ENCODE results near the gene GRIP2. TPM values are rescaled to one million over a fixed set of nuclear protein-coding genes. Genes with fewer than 3 reads are reported as not detected.

The GRIP2 gene
- total RNA-seq, 3 donors from 2014 or later (not counting 1 experiment from before 2014, with no cell fraction given) = not detected

DNA sequence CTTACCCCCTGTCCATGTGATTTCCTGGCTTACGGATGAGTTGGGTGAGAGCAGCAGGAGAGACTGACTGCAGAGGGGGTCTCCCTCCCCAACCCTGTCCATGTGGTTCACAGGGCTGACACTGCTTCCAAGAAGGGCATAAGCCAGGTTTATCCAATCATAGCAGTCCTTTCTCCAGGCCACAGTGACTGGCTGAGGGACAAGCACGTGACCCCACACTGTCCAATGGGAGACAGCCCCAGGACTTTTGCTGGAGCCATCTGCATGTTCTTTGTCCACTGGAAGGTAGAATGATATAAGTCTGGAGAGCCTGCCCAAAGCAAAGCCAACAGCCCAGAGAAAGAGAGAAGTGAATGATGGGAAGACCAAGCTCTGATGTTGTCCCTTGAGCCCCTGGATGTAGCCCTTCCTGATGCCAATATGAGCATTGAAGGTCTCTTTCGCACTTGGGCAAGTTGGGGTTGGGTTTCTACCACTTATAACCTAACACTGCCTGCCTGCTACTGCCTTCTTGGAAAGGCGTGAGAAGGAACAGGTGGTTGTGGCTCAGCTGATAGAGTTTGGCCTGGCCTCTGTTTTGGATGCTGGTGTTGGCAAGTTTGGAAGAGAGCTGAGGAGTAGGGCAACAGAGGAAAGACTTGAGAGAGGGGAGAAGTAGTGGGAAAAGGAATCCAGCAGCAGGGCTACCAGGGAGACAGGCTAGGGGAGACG, 41.3 kb upstream of the GRIP2 start:
- no peaks in the 10 kb centered on the region for H3K36me3 ChIP-seq (ENCODE audit: control insufficient read depth, insufficient read depth, low read length)
- H3K9me3 ChIP-seq (ENCODE audit: control insufficient read depth, insufficient read depth, low read length) = no peaks in the 10 kb centered on the region
- TF ChIP-seq, protein P1, sequence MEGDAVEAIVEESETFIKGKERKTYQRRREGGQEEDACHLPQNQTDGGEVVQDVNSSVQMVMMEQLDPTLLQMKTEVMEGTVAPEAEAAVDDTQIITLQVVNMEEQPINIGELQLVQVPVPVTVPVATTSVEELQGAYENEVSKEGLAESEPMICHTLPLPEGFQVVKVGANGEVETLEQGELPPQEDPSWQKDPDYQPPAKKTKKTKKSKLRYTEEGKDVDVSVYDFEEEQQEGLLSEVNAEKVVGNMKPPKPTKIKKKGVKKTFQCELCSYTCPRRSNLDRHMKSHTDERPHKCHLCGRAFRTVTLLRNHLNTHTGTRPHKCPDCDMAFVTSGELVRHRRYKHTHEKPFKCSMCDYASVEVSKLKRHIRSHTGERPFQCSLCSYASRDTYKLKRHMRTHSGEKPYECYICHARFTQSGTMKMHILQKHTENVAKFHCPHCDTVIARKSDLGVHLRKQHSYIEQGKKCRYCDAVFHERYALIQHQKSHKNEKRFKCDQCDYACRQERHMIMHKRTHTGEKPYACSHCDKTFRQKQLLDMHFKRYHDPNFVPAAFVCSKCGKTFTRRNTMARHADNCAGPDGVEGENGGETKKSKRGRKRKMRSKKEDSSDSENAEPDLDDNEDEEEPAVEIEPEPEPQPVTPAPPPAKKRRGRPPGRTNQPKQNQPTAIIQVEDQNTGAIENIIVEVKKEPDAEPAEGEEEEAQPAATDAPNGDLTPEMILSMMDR (IDR thresholded peaks at IDR 0.05) = no peak
- Mint-ChIP-seq H3K9me3 (no peaks in the 10 kb centered on the region), H3K4me3 (no peak overlapping the region), H3K27me3 (ENCODE audit: low read depth in 2 of 2) (peaks cover 10 to 44% of the 10 kb centered on the region in 2 donors), H3K36me3 (no peaks in the 10 kb centered on the region), H3K4me1 (no peaks in the 10 kb centered on the region), H3K27ac (no peak overlapping the region)
- no peaks in the 10 kb centered on the region for H3K27me3 ChIP-seq (ENCODE audit: control insufficient read depth, insufficient read depth, low read length)
- no peak overlapping the region for H3K4me3 ChIP-seq (ENCODE audit: low read length)
- intact Hi-C loops (cut with micrococcal nuclease) = no loop called here
- WGBS (ENCODE audit: insufficient coverage) = 80% methylated on average over 5 of the region's 5 CpGs
- no peak for ATAC-seq
- no peak overlapping the region for H3K27ac ChIP-seq (ENCODE audit: low read length)
- DNase-seq = no peak
- H3K4me1 ChIP-seq (ENCODE audit: control insufficient read depth, insufficient read depth, low read length) = no peaks in the 10 kb centered on the region

GRCh38 chr3:14577897-14578296, 37.8 kb upstream of the GRIP2 start:
- Histone ChIP-seq H3K27me3 (ENCODE audit: control insufficient read depth, insufficient read depth, low read length) (no peaks in the 10 kb centered on the region), H3K9me3 (ENCODE audit: control insufficient read depth, insufficient read depth, low read length) (no peaks in the 10 kb centered on the region), H3K4me1 (ENCODE audit: control insufficient read depth, insufficient read depth, low read length) (no peaks in the 10 kb centered on the region), H3K36me3 (ENCODE audit: control insufficient read depth, insufficient read depth, low read length) (no peaks in the 10 kb centered on the region), H3K27ac (ENCODE audit: low read length) (no peak overlapping the region), H3K4me3 (ENCODE audit: low read length) (no peak overlapping the region)
- H3K36me3 Mint-ChIP-seq = no peaks in the 10 kb centered on the region
- TF ChIP-seq, protein P1 (IDR thresholded peaks at IDR 0.05) = no peak
- intact Hi-C loops (cut with micrococcal nuclease) = no loop called here
- no peaks in the 10 kb centered on the region for H3K9me3 Mint-ChIP-seq
- no peaks in the 10 kb centered on the region for H3K4me1 Mint-ChIP-seq
- H3K4me3 Mint-ChIP-seq = no peak overlapping the region
- DNase-seq (no peak), ATAC-seq (no peak)
- peaks cover 4 to 47% of the 10 kb centered on the region in 2 donors for H3K27me3 Mint-ChIP-seq (ENCODE audit: low read depth in 2 of 2)
- no peak overlapping the region for H3K27ac Mint-ChIP-seq
- 67% methylated on average over 5 of the region's 5 CpGs for WGBS (ENCODE audit: insufficient coverage)

DNA sequence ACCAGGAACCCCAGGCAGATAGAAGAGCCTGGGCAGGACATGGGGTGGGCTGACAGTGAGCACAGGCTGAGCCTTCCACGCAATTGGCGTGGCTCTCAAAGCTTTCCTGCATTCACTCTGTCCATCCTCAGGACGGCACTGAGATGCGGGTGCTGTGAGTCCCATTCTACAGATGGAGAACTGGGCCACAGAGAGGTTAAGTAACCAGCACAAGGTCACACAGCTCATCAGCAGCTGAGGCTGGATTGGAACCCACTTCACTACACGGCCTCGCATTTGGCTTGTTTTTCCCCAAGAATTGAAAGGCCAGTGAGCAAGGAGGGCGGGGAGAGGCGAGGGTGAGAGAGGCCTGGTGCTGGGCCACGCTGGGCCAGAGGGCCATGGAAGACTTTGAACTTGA, 36.0 kb upstream of the GRIP2 start:
- peaks cover 3 to 41% of the 10 kb centered on the region in 2 donors for H3K27me3 Mint-ChIP-seq (ENCODE audit: low read depth in 2 of 2)
- Histone ChIP-seq H3K4me1 (ENCODE audit: control insufficient read depth, insufficient read depth, low read length) (no peaks in the 10 kb centered on the region), H3K36me3 (ENCODE audit: control insufficient read depth, insufficient read depth, low read length) (no peaks in the 10 kb centered on the region), H3K27me3 (ENCODE audit: control insufficient read depth, insufficient read depth, low read length) (no peaks in the 10 kb centered on the region), H3K4me3 (ENCODE audit: low read length) (no peak overlapping the region), H3K27ac (ENCODE audit: low read length) (no peak overlapping the region), H3K9me3 (ENCODE audit: control insufficient read depth, insufficient read depth, low read length) (no peaks in the 10 kb centered on the region)
- WGBS (ENCODE audit: insufficient coverage) = 90% methylated on average over 9 of the region's 9 CpGs
- DNase-seq = no peak
- intact Hi-C loops (cut with micrococcal nuclease) = no loop called here
- no peaks in the 10 kb centered on the region for H3K4me1 Mint-ChIP-seq
- ATAC-seq = no peak
- no peaks in the 10 kb centered on the region for H3K9me3 Mint-ChIP-seq
- no peak overlapping the region for H3K27ac Mint-ChIP-seq
- TF ChIP-seq, protein P1 (IDR thresholded peaks at IDR 0.05) = no peak
- no peak overlapping the region for H3K4me3 Mint-ChIP-seq
- H3K36me3 Mint-ChIP-seq = no peaks in the 10 kb centered on the region

- no peak overlapping the region for H3K27ac ChIP-seq (ENCODE audit: low read length)
- intact Hi-C loops (cut with micrococcal nuclease) = no loop called here
- ATAC-seq (no peak), DNase-seq (no peak)
- no peaks in the 10 kb centered on the region for H3K36me3 ChIP-seq (ENCODE audit: control insufficient read depth, insufficient read depth, low read length)
- no peak overlapping the region for H3K4me3 ChIP-seq (ENCODE audit: low read length)
- H3K36me3 Mint-ChIP-seq = no peaks in the 10 kb centered on the region
- 78% methylated on average over 27 of the region's 27 CpGs for WGBS (ENCODE audit: insufficient coverage)
- H3K27me3 Mint-ChIP-seq (ENCODE audit: low read depth in 2 of 2) = peaks cover 9 to 37% of the 10 kb centered on the region in 2 donors
- TF ChIP-seq, protein P1 (IDR thresholded peaks at IDR 0.05) = no peak
- H3K27ac Mint-ChIP-seq = no peak overlapping the region
- H3K9me3 ChIP-seq (ENCODE audit: control insufficient read depth, insufficient read depth, low read length) = no peaks in the 10 kb centered on the region
- no peaks in the 10 kb centered on the region for H3K9me3 Mint-ChIP-seq
- peaks cover 0 to 5% of the 10 kb centered on the region in 2 donors for H3K4me1 Mint-ChIP-seq
- no peaks in the 10 kb centered on the region for H3K4me1 ChIP-seq (ENCODE audit: control insufficient read depth, insufficient read depth, low read length)
- no peak overlapping the region for H3K4me3 Mint-ChIP-seq
- H3K27me3 ChIP-seq (ENCODE audit: control insufficient read depth, insufficient read depth, low read length) = no peaks in the 10 kb centered on the region
Measured at GRCh38 chr3:14574183-14574582, 34.0 kb upstream of the GRIP2 start.

All from natural killer cell (primary cell).